ENCODE data around the gene TMPRSS11D.

- no peak for TF ChIP-seq CTCF (conservative IDR thresholded peaks at IDR 0.05 in 1 of 2, IDR thresholded peaks at IDR 0.05 in 1 of 2; ENCODE audit: low read depth in 1 of 2, low read length in 2 of 2)
- no peak for TF ChIP-seq EZH2 (IDR thresholded peaks at IDR 0.05; ENCODE audit: low read length, missing control alignments)
Measured at GRCh38 chr4:67883458-67883857, 344 bp downstream of the TMPRSS11D start.
